Measurements from ENCODE around the gene CBL.

CBL gene

GRCh38 chr11:119237515-119237914 lies 31.4 kb downstream of the CBL start:
- POLR2A ChIA-PET (ENCODE audit: low non-redundant PET) = no interaction called here
- no peak for DNase-seq (ENCODE audit: low spot score)

DNA sequence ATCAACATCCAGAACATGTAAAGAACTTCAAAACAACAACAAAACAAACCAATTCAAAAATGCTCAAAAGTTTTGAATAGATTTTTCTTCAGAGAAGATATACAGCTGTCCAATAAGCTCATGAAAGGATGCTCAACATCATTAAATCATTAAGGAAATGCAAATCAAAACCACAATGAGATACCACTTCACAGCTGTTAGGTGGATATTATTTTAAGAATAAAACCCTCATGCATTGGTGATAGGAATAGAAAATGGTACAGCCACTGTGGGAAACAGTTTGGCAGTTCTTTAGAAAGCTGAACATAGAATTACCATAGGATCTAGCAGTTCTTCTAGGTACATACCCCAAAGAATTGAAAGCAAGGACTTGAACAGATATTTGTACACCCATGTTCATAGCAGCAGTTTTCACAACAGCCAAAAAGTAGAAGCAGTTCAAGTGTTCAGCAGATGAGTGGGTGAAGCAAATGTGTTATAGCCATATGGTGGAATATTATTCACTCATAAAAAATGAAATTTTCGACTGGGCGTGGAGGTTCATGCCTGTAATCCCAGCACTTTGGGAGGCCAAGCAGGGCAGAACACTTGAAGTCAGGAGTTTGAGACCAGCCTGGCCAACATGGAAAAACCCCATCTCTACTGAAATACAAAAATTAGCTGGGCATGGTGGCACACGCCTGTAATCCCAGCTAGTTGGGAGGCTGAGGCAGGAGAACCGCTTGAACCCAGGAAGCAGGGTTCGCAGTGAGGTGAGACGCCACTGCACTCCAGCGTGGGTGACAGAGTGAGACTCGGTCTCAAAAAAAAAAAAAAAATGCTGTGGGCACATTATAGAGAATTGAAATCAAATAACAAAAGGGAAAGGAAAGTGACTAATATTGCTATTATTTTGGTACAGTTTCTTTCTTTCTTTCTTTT lies 42.9 kb downstream of the CBL start:
- no peak for TF ChIP-seq CTCF (conservative IDR thresholded peaks at IDR 0.05; ENCODE audit: low read depth)
- ChIA-PET POLR2A (ENCODE audit: low non-redundant PET) (no interaction called here), CTCF (no interaction called here)
- no peak for DNase-seq (ENCODE audit: low spot score)
- H3K27ac ChIP-seq = no peak overlapping the region

More at GRCh38 chr11:119237515-119237914, 31.4 kb downstream of the CBL start:
- CTCF ChIA-PET = interaction anchor here (0.6 to 0.7 kb wide), 2 partner anchors 10 to 798 kb away, joined by 3 read pairs; no protein-coding TSS in a partner anchor
- no peak overlapping the region for H3K27ac ChIP-seq
- TF ChIP-seq CTCF (conservative IDR thresholded peaks at IDR 0.05; ENCODE audit: low read depth) = no peak

DNA sequence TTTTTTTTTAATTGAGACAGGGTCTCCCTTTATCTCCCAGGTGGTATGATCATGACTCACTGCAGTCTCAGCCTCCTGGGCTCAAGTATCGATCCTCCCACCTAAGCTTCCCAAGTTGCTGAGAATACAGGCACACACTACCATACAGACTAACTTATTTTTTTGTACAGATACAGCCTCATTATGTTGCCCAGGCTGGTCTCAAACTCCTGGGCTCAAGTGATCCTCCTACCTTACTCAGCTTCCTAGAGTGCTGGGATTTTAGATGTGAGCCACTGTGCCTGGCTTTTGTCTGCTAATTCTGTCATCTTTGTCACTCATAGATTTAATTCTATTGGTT lies 43.5 kb downstream of the CBL start:
- CTCF ChIA-PET = no interaction called here

DNA sequence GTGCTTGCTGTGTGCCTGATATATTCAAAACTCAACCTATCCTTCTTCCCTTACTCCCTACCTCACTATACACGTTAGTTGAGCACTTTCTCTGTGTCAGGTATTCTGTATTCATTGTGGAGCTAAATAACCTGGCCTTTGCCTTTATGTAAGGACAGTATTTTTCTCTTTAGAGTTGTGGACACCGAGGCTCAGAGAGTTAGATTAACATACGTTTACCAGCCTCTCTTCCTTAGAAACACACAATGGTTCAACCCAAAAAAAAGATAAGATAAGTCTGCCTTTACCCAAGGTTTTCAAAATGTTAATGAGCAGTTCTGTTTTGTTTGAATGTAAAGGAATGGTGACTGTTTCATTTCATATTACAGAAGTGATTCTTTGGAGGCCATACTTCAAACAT lies 45.0 kb downstream of the CBL start:
- no peak for DNase-seq (ENCODE audit: low spot score)
- H3K27ac ChIP-seq = no peak overlapping the region
- ChIA-PET CTCF (no interaction called here), POLR2A (ENCODE audit: low non-redundant PET) (no interaction called here)
- no peak for TF ChIP-seq CTCF (conservative IDR thresholded peaks at IDR 0.05; ENCODE audit: low read depth)

More for the DNA sequence above, 43.5 kb downstream of the CBL start:
- POLR2A ChIA-PET (ENCODE audit: low non-redundant PET) = no interaction called here
- no peak overlapping the region for H3K27ac ChIP-seq
- DNase-seq (ENCODE audit: low spot score) = no peak
- no peak for TF ChIP-seq CTCF (conservative IDR thresholded peaks at IDR 0.05; ENCODE audit: low read depth)

GRCh38 chr11:119254239-119254638 lies 48.1 kb downstream of the CBL start:
- POLR2A ChIA-PET (ENCODE audit: low non-redundant PET) = no interaction called here
- H3K27ac ChIP-seq = no peak overlapping the region
- CTCF ChIA-PET = no interaction called here
- DNase-seq (ENCODE audit: low spot score) = no peak
- TF ChIP-seq CTCF (conservative IDR thresholded peaks at IDR 0.05; ENCODE audit: low read depth) = no peak

GRCh38 chr11:119258180-119258579 lies 52.0 kb downstream of the CBL start:
- POLR2A ChIA-PET (ENCODE audit: low non-redundant PET) = no interaction called here
- H3K27ac ChIP-seq = no peak overlapping the region
- CTCF ChIA-PET = no interaction called here
- no peak for TF ChIP-seq CTCF (conservative IDR thresholded peaks at IDR 0.05; ENCODE audit: low read depth)
- DNase-seq (ENCODE audit: low spot score) = no peak
